ENCODE measurements around the gene CFB. TPM values are rescaled to one million over a fixed set of nuclear protein-coding genes. Genes with fewer than 3 reads are reported as not detected.
A peak's percentile ranks its signal among the peaks of the same experiment; 100 is the strongest.

CFB gene
- total and polyA plus RNA-seq, 2 of the 13 experiments (the other 11 are each of a cell fraction or from before 2014, with no cell fraction given), result 171 to 513 TPM

DNA sequence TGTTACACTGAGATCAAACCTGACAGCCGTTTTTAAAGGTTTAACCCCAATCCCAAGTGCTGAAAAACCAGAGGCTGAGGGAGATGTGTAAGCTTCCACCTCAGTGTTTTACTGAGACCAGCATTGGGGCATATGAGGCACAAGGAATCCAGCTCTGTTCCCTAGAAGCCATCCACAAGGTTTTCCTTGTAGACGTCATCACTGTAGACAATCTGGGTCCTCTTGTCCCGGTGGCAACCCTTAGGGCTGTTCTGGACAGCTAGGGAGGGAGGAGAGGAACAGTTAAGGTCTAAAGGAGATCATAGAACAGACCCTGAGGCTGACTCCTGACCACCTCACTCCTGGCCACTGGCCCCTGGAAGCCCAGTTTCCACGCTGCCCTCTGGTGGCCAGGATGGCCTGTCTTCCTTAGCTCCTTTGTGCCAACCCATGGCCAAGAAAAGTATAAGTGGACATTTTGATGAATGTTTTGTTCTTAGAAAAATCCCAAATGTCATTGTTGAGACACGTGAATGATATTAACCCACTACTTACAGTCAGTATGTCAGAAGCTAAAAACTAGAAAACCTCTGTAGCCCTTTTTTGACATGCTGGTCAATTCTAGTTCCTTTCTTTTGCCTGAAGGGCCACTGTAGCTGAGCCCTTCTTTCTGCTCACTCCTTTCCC lies 6.4 kb downstream of the CFB start (continued):
- TF ChIP-seq, protein P1, sequence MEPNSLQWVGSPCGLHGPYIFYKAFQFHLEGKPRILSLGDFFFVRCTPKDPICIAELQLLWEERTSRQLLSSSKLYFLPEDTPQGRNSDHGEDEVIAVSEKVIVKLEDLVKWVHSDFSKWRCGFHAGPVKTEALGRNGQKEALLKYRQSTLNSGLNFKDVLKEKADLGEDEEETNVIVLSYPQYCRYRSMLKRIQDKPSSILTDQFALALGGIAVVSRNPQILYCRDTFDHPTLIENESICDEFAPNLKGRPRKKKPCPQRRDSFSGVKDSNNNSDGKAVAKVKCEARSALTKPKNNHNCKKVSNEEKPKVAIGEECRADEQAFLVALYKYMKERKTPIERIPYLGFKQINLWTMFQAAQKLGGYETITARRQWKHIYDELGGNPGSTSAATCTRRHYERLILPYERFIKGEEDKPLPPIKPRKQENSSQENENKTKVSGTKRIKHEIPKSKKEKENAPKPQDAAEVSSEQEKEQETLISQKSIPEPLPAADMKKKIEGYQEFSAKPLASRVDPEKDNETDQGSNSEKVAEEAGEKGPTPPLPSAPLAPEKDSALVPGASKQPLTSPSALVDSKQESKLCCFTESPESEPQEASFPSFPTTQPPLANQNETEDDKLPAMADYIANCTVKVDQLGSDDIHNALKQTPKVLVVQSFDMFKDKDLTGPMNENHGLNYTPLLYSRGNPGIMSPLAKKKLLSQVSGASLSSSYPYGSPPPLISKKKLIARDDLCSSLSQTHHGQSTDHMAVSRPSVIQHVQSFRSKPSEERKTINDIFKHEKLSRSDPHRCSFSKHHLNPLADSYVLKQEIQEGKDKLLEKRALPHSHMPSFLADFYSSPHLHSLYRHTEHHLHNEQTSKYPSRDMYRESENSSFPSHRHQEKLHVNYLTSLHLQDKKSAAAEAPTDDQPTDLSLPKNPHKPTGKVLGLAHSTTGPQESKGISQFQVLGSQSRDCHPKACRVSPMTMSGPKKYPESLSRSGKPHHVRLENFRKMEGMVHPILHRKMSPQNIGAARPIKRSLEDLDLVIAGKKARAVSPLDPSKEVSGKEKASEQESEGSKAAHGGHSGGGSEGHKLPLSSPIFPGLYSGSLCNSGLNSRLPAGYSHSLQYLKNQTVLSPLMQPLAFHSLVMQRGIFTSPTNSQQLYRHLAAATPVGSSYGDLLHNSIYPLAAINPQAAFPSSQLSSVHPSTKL (CRISPR knock-in tag; IDR thresholded peaks at IDR 0.05), result peak; percentile 41; the same call in 1 of the 2 replicates
- TF ChIP-seq ZFP82 (CRISPR knock-in tag; IDR thresholded peaks at IDR 0.05; ENCODE audit: borderline replicate concordance) (no peak), NRL (CRISPR knock-in tag; IDR thresholded peaks at IDR 0.05; ENCODE audit: borderline replicate concordance) (no peak), ZNF768 (CRISPR knock-in tag; IDR thresholded peaks at IDR 0.05) (no peak), FOXC1 (CRISPR knock-in tag; IDR thresholded peaks at IDR 0.05; ENCODE audit: borderline replicate concordance) (no peak), CREM (IDR thresholded peaks at IDR 0.05) (no peak), CREM (CRISPR knock-in tag; IDR thresholded peaks at IDR 0.05) (no peak), ZFP36L2 (CRISPR knock-in tag; IDR thresholded peaks at IDR 0.05) (no peak), ZFAT (CRISPR knock-in tag; conservative IDR thresholded peaks at IDR 0.05) (no peak)
- TF ChIP-seq, protein P2, sequence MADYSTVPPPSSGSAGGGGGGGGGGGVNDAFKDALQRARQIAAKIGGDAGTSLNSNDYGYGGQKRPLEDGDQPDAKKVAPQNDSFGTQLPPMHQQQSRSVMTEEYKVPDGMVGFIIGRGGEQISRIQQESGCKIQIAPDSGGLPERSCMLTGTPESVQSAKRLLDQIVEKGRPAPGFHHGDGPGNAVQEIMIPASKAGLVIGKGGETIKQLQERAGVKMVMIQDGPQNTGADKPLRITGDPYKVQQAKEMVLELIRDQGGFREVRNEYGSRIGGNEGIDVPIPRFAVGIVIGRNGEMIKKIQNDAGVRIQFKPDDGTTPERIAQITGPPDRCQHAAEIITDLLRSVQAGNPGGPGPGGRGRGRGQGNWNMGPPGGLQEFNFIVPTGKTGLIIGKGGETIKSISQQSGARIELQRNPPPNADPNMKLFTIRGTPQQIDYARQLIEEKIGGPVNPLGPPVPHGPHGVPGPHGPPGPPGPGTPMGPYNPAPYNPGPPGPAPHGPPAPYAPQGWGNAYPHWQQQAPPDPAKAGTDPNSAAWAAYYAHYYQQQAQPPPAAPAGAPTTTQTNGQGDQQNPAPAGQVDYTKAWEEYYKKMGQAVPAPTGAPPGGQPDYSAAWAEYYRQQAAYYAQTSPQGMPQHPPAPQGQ (CRISPR knock-in tag; IDR thresholded peaks at IDR 0.05; ENCODE audit: borderline replicate concordance), result no peak
- TF ChIP-seq, protein P3, sequence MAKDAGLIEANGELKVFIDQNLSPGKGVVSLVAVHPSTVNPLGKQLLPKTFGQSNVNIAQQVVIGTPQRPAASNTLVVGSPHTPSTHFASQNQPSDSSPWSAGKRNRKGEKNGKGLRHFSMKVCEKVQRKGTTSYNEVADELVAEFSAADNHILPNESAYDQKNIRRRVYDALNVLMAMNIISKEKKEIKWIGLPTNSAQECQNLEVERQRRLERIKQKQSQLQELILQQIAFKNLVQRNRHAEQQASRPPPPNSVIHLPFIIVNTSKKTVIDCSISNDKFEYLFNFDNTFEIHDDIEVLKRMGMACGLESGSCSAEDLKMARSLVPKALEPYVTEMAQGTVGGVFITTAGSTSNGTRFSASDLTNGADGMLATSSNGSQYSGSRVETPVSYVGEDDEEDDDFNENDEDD (CRISPR knock-in tag; IDR thresholded peaks at IDR 0.05; ENCODE audit: borderline replicate concordance), result no peak
- TF ChIP-seq, protein P4, sequence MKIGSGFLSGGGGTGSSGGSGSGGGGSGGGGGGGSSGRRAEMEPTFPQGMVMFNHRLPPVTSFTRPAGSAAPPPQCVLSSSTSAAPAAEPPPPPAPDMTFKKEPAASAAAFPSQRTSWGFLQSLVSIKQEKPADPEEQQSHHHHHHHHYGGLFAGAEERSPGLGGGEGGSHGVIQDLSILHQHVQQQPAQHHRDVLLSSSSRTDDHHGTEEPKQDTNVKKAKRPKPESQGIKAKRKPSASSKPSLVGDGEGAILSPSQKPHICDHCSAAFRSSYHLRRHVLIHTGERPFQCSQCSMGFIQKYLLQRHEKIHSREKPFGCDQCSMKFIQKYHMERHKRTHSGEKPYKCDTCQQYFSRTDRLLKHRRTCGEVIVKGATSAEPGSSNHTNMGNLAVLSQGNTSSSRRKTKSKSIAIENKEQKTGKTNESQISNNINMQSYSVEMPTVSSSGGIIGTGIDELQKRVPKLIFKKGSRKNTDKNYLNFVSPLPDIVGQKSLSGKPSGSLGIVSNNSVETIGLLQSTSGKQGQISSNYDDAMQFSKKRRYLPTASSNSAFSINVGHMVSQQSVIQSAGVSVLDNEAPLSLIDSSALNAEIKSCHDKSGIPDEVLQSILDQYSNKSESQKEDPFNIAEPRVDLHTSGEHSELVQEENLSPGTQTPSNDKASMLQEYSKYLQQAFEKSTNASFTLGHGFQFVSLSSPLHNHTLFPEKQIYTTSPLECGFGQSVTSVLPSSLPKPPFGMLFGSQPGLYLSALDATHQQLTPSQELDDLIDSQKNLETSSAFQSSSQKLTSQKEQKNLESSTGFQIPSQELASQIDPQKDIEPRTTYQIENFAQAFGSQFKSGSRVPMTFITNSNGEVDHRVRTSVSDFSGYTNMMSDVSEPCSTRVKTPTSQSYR (CRISPR knock-in tag; IDR thresholded peaks at IDR 0.05; ENCODE audit: borderline replicate concordance), result no peak
- TF ChIP-seq, protein P5, sequence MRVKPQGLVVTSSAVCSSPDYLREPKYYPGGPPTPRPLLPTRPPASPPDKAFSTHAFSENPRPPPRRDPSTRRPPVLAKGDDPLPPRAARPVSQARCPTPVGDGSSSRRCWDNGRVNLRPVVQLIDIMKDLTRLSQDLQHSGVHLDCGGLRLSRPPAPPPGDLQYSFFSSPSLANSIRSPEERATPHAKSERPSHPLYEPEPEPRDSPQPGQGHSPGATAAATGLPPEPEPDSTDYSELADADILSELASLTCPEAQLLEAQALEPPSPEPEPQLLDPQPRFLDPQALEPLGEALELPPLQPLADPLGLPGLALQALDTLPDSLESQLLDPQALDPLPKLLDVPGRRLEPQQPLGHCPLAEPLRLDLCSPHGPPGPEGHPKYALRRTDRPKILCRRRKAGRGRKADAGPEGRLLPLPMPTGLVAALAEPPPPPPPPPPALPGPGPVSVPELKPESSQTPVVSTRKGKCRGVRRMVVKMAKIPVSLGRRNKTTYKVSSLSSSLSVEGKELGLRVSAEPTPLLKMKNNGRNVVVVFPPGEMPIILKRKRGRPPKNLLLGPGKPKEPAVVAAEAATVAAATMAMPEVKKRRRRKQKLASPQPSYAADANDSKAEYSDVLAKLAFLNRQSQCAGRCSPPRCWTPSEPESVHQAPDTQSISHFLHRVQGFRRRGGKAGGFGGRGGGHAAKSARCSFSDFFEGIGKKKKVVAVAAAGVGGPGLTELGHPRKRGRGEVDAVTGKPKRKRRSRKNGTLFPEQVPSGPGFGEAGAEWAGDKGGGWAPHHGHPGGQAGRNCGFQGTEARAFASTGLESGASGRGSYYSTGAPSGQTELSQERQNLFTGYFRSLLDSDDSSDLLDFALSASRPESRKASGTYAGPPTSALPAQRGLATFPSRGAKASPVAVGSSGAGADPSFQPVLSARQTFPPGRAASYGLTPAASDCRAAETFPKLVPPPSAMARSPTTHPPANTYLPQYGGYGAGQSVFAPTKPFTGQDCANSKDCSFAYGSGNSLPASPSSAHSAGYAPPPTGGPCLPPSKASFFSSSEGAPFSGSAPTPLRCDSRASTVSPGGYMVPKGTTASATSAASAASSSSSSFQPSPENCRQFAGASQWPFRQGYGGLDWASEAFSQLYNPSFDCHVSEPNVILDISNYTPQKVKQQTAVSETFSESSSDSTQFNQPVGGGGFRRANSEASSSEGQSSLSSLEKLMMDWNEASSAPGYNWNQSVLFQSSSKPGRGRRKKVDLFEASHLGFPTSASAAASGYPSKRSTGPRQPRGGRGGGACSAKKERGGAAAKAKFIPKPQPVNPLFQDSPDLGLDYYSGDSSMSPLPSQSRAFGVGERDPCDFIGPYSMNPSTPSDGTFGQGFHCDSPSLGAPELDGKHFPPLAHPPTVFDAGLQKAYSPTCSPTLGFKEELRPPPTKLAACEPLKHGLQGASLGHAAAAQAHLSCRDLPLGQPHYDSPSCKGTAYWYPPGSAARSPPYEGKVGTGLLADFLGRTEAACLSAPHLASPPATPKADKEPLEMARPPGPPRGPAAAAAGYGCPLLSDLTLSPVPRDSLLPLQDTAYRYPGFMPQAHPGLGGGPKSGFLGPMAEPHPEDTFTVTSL (CRISPR knock-in tag; IDR thresholded peaks at IDR 0.05; ENCODE audit: borderline replicate concordance), result no peak
